Fibroblast of skin of left biceps (primary cell): ENCODE results near the gene ME3.
"Not testable (repeated sequence)": the region's sequence is repeated elsewhere in the genome, so short reads cannot be mapped to it uniquely, and the experiment has no call there.

Experiments
- DNase-seq, 2 experiments: peaks; one replicate each; pipeline ENCODE4 v3.0.0-alpha.2; 2013; ENCODE audit warnings: low read depth in 2 of 2

The ME3 gene

DNA sequence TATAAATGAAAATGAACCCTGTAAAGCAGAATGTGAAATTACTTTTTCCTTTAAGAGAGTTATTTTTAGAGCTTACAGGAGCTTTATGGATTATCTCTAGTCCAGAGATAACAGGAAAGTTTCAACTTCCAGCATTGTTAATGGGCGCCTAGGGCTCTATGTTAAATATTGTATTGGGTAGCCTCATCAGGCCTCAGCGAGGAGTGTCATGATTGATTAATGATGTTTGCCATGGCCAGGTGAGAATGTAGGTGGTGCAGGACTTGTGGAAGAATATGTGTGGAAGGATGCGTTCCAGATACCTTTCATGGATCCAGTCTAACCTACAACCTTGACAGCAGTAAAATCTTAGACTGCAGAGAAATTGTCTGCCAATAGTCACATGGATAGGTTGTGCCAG, 50.6 kb downstream of the ME3 start:
- no peak for DNase-seq

DNA sequence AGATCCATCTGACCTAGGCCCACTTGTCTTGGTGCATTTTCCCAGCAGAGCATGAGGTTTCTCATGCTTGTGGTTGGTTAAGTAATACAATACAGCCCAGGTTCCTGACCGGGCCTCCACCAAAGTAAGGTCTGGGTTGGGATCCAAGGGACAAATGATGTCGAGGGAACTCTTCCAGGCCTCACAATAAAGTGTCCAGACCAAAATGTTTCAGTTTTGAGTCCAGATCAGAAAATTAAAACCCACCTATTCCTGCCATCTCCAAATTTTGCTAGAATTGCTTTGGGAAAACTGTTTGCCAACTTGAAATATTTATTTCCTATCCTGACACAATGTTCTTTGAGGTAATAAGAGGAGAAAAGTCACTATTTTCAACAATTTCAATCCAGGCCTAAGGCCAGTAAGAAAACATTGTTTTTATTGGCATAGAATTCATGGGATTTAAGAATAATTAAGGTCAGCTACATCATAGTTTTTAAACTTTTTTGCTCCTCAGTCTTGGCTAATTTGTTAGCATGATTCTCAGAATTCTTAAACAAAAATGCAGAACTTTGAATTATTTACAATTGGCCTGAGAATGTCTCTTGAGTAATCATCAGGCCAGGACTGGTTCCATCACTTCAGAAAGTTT, 51.4 kb downstream of the ME3 start:
- DNase-seq = peak; percentile 47 to 52

DNA sequence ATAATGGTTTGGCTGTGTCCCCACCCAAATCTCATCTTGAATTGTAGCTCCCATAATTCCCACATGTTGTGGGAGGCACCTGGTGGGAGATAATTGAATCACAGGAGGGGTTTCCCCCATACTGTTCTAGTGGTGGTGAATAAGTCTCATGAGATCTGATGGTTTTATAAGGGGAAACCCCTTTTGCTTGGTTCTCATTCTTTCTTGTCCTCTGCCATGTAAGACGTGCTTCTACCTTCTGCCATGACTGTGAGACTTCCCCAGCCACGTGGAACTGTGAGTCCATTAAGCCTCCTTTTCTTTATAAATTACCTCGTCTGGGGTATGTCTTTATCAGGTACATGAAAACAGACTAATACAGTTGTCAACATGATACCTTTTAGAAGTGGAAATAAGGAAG, 53.0 kb downstream of the ME3 start:
- DNase-seq = not testable (repeated sequence)

DNA sequence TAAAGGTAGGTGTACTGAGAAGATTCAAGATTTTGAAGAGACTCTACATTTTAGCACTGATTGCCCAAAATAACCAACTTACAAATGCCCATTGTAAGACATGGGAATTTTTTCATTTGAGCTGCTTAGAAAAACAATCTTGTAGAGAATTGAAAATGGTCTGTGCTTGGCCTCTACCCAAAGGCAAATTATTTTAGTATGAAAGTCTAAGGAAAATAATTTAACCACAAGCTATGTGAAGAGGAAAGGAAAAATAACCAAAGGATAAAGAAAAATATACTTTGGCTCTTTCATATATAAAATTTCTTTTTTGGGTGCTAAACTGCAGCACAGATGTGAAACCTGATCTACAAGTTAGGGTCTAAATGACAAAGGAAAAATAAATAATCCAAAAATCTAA, 54.9 kb downstream of the ME3 start:
- peak in 1 of 2 experiments; percentile 31 for DNase-seq

DNA sequence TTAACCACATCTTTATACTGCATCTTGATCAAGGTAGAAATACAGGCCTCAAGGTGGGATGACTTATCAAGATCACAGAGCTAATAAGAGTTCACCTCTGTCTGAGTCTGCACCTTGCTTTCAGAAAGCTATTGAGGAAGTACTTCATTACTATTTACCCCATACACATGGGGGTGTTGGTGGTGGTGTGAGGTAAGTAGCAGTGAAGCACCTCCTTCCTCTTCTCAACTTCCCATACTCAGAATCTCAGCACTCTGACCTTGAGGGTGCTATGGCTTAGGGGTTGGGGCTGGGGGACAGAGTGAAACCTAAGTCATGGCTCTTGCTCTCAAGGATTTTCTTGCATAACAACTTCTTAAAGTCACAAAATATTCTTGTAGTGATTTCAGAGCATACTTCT, 56.9 kb downstream of the ME3 start:
- no peak for DNase-seq

DNA sequence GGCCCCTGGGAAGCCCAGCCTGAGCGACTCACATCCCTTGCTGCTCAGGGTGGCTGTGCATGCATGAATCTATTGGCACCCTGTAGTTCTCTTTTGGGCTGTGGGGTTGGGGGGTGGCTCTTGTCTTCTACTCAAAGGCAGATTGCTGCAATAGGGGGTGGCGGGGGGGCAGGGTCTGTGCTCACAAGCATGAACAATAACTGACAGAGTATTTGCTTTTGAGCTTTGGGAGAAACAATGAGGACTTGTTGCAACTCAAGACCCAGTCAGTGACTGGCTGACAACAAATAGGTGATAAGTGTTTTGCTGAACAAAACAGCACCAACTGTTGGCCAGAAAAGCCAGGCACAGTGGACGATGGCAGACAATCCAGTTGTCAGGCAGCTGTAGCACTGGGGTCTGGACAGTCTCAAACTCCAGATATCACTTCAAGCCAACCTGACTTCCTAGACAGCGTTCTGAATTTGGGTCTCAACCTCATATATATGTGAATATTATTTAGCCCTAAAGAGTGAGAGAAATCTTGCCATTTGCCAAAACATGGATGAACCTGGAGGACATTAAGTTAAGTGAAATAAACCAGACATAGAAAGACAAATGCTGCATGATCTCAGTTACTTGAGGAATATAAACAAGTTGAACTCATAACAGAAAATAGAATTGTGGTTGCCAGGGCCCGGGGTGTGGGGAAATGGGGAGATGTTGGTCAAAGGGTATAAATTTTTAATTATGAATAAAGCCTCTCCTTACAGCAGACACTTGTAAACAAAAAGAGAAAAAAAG, 61.7 kb downstream of the ME3 start:
- no peak for DNase-seq

DNA sequence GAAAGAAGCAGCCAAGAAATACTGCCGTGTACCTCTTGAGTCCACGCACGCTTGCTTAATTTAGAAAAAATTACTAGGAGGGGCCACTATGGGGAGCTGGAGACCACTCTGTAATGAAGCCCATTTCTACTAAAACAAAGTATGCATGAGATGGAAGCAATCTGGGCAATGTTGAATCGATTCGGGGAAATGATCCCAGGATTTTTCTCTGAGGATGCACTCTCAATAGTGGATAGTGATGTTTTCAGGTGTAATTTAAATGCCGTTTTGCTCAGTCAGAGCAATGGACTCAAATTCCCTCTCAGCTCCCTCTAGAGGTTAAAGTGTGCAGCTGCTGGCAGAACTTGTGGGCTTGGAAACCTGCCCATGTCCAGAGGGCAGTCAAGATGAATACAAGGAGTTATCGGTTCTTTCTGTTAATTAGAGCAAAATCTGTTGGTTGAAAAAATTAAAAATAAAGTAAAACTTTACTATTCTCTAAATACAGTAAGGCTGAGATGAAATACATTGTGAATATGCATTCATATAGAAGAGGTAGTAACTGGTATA, 64.1 kb downstream of the ME3 start:
- DNase-seq = peak in 1 of 2 experiments; percentile 55

GRCh38 chr11:86606836-86607481, 65.5 kb downstream of the ME3 start:
- no peak for DNase-seq

DNA sequence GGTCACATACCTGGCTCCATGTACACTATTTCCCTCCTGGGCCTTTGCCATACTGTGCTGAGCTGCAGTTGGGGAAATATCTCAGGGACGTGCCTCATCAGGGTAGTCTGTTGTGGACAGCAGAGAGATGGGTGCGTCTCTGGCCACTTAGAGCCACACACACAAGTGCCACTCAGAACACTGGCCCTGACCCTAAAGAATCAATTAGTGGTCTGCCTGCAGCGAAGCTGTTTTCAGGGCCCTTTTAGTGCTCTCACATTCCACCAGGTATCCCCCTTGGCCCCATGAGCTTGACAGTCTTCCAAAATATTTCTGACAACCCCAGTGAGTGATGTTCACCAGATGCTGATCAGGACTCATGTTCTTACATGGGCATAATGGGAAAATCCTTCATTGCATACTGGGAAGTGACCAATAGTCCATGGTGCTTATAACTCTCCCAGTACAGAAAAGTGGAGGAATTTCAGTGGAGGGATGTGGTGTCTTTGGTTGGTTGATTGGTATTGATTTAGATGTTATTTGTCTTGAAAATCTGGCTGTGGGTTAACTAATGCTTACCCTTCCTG, 66.1 kb downstream of the ME3 start:
- no peak for DNase-seq

GRCh38 chr11:86596861-86597586, 75.4 kb downstream of the ME3 start:
- DNase-seq = no peak

DNA sequence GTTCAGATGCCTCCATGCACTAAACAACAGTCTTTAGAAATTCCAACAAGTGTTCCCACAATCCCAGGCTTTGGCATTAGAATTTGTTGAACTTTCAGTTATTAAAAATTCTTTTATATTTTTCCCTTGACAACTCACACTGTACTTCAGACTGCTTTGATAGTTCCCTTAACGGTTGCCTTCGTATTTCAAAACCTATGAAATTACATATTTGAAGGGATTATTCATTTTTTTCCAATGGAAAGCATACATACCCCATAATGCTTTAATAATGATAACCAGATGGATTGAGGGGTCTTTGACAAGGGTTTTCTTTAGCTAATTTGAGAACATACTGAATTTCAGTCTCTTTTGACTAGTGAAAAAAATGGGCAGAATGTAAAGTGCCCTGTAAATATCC, 76.5 kb downstream of the ME3 start:
- DNase-seq = no peak

GRCh38 chr11:86595451-86595850, 77.0 kb downstream of the ME3 start:
- DNase-seq = no peak

DNA sequence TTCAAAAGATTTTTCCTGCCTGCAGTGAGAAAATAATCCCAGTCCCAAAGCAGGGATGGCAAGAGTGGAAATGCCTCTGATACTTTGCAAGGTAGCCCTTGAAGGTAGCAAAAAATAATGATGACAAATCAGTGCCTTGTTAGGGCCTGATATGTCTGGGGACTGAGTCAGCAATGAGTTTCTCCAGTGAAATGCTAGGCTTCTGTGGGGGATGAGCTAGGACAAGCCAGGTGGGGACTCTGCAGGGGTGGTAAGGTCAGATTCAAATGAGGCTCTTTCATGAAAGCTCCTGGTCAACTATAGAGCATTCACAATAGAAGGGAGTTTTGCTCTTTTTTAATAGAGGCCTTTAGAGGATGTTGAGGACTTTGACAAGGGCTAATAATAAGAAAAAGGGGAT, 77.7 kb downstream of the ME3 start:
- DNase-seq = no peak

DNA sequence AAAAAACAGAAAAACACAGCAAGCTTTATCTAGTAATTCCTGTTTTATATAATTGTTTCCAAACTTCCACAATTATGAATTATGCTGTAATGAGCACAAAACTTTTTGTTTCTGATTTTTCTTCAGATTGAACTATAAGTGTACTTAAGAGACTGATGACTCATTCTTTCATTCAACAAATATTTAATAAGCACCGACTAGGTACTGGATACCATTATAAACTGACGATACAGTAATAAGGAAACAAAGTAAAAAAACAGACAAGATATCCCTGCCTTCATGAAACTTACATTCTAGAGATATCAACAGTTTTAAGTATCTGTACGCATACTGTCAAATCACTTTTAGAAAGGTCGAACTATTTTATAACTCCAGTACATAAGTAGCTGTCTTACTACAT, 78.6 kb downstream of the ME3 start:
- DNase-seq = no peak

DNA sequence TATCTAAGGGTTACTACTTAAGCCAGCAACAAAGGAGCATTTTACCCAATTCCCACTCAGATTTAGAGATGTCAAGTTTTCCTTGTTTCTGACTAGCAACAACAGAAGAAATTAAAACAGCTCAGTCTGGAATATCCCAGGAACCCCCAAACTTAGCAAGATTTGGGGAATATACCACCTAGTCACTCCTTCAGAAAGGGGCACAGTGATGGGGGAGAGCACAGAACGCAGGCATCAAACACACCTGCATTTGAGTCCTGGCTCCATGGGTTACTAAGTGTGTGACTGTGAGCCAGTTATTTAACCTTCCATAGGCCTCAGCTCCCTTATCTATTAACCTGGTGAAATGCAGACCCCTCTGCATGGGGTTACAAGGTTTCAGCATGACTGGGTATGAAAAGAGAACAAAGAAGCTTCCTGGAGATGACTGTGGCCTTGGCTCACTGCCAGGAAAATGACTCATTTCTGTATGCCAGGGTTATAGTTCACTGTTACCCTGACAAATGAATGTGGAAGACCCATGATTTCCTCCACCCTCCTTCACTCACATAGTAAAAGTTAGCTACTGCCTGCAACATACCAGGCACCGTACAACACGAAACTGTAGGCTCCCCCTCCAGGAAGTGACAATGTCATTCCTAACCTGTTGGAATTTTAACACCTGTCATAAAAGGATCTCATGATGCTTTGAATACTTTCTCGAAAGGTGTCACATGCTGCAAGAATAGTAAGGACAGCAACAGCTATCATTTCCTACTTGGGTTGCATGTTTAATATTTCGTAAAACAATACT, 79.6 kb downstream of the ME3 start:
- no peak for DNase-seq

DNA sequence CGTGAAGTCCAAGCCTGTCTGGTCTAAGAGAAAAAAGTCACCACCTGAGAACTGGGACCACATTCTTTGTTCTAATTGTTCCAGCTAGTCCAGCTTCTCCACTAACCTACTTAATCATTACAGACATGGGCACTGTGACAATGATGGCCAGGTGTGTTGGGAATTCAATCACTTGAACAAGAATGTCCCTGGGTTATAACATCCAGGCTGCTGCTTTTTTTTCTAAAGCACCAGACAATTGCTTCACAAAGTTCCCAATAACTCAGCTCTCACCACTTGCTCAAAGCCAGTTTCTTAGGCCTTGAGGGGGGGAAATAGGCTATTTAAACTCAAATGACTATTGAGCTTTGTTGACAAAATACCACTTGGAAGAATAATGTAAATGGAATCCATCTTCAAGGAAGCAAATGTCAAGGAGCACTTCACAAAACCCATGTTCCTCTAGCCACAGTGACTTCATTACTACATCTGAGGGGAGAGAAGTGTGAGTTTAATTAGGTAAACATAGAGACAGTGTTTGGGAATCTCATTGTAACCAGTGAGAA, 80.3 kb downstream of the ME3 start:
- no peak for DNase-seq

GRCh38 chr11:86591631-86592030, 80.8 kb downstream of the ME3 start:
- no peak for DNase-seq

- no peak for DNase-seq
Observed at GRCh38 chr11:86589856-86590589, 82.4 kb downstream of the ME3 start.

- no peak for DNase-seq
Observed at GRCh38 chr11:86589204-86589603, 83.2 kb downstream of the ME3 start.

- DNase-seq = no peak
Observed at GRCh38 chr11:86588566-86589090, 83.8 kb downstream of the ME3 start.
